ENCODE results near the gene STRBP. TPM values are rescaled to one million over a fixed set of nuclear protein-coding genes. Genes with fewer than 3 reads are reported as not detected.

The STRBP gene
- total and polyA plus RNA-seq, 2 of the 4 experiments (the other 2 are of a cell fraction) = 2.1 to 2.5 TPM

GRCh38 chr9:123290764-123291163 is 22.4 kb upstream of the STRBP start:
- dilution Hi-C loops (cut with HindIII; ENCODE audit: low sequenced_read_pairs, unreplicated experiment) = no loop called here
- ChIA-PET CTCF (no interaction called here), POLR2A (ENCODE audit: unreplicated experiment) (no interaction called here)
- Histone ChIP-seq H3K56ac (ENCODE audit: extremely low read depth, insufficient read depth, low read length) (no peak overlapping the region), H4K20me1 (ENCODE audit: insufficient read depth, low read length) (no peaks in the 10 kb centered on the region), H3K18ac (ENCODE audit: low read depth, low read length) (no peak overlapping the region), H2BK5ac (ENCODE audit: low read depth, low read length, poor library complexity, severe bottlenecking) (no peak overlapping the region), H2BK15ac (ENCODE audit: low read depth, low read length) (no peak overlapping the region), H2BK20ac (ENCODE audit: low read depth, low read length) (no peak overlapping the region), H3K9me3 (ENCODE audit: control insufficient read depth, insufficient read depth, low read length) (no peaks in the 10 kb centered on the region), H3K4me1 (ENCODE audit: control insufficient read depth, insufficient read depth, low read length) (no peaks in the 10 kb centered on the region), H3K36me3 (ENCODE audit: control insufficient read depth, insufficient read depth, low read length) (no peaks in the 10 kb centered on the region), H3K4ac (ENCODE audit: low read depth, low read length) (no peak overlapping the region), H4K8ac (ENCODE audit: low read depth in 2 of 2, low read length in 2 of 2) (no peak overlapping the region), H4K91ac (ENCODE audit: insufficient read depth, low read depth, low read length) (no peak overlapping the region), H3K27me3 (ENCODE audit: control insufficient read depth, insufficient read depth, low read length) (peaks cover 16% of the 10 kb centered on the region), H2AFZ (replicated peaks; ENCODE audit: low read length, poor library complexity) (no peak overlapping the region), H2BK120ac (ENCODE audit: low read depth, low read length) (no peak overlapping the region), H3K79me1 (ENCODE audit: low read depth in 1 of 2, low read length in 2 of 2) (no peaks in the 10 kb centered on the region), H3K4me3 (ENCODE audit: insufficient read depth, low read depth, low read length) (no peak overlapping the region), H3K9ac (ENCODE audit: low read depth, low read length) (no peak overlapping the region), H3K9me1 (ENCODE audit: insufficient read depth, low read length) (0 out of 2 replicates have a peak, but pooled peaks cover 2% of the 10 kb centered on the region), H3K27ac (ENCODE audit: insufficient read depth, low read length) (no peak overlapping the region), H2AK5ac (ENCODE audit: low read depth, low read length) (no peak overlapping the region), H4K5ac (ENCODE audit: low read depth, low read length) (no peak overlapping the region), H3K23ac (ENCODE audit: low read depth, low read length) (no peak overlapping the region), H2AK9ac (replicated peaks; ENCODE audit: low read depth, low read length, poor library complexity) (no peak overlapping the region), H3K4me2 (ENCODE audit: low read depth, low read length) (no peak overlapping the region), H3K14ac (replicated peaks; ENCODE audit: low read depth, low read length) (no peak overlapping the region)
- BruUV-seq (replicated peaks) = no TSS peak
- WGBS, 2 experiments (ENCODE audit: extremely low coverage in 2 of 2, insufficient read length in 1 of 2) = 14% methylated on average over 1 of the region's 3 CpGs; no CpG with 5 or more reads in 1 of the 2 experiments
- TF ChIP-seq MXI1 (IDR thresholded peaks at IDR 0.05; ENCODE audit: borderline replicate concordance, low read depth, low read length) = no peak
- TF ChIP-seq RFX5 (IDR thresholded peaks at IDR 0.05; ENCODE audit: low read depth, low read length) = no peak
- TF ChIP-seq BHLHE40 (IDR thresholded peaks at IDR 0.05; ENCODE audit: low read depth, low read length) = no peak
- TF ChIP-seq CTCF (conservative IDR thresholded peaks at IDR 0.05; ENCODE audit: low read depth, low read length) = no peak
- no peak for TF ChIP-seq RCOR1 (IDR thresholded peaks at IDR 0.05; ENCODE audit: insufficient replicate concordance, low read length)
- no peak for TF ChIP-seq MAFK (IDR thresholded peaks at IDR 0.05; ENCODE audit: low read depth, low read length)
- no peak for TF ChIP-seq RAD21 (IDR thresholded peaks at IDR 0.05; ENCODE audit: low read length)
- TF ChIP-seq, protein P1, sequence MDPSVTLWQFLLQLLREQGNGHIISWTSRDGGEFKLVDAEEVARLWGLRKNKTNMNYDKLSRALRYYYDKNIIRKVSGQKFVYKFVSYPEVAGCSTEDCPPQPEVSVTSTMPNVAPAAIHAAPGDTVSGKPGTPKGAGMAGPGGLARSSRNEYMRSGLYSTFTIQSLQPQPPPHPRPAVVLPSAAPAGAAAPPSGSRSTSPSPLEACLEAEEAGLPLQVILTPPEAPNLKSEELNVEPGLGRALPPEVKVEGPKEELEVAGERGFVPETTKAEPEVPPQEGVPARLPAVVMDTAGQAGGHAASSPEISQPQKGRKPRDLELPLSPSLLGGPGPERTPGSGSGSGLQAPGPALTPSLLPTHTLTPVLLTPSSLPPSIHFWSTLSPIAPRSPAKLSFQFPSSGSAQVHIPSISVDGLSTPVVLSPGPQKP (IDR thresholded peaks at IDR 0.05; ENCODE audit: borderline replicate concordance, low read depth, low read length) = no peak
- no peak for TF ChIP-seq MAZ (IDR thresholded peaks at IDR 0.05; ENCODE audit: borderline replicate concordance, low read depth, low read length)
- TF ChIP-seq POLR2A (IDR thresholded peaks at IDR 0.05; ENCODE audit: low read depth, low read length) = no peak
- TF ChIP-seq CHD1 (IDR thresholded peaks at IDR 0.05; ENCODE audit: low read depth, low read length) = no peak
- TF ChIP-seq NFE2L2 (IDR thresholded peaks at IDR 0.05; ENCODE audit: low read depth, low read length) = no peak
- TF ChIP-seq, protein P2, sequence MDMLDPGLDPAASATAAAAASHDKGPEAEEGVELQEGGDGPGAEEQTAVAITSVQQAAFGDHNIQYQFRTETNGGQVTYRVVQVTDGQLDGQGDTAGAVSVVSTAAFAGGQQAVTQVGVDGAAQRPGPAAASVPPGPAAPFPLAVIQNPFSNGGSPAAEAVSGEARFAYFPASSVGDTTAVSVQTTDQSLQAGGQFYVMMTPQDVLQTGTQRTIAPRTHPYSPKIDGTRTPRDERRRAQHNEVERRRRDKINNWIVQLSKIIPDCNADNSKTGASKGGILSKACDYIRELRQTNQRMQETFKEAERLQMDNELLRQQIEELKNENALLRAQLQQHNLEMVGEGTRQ (IDR thresholded peaks at IDR 0.05; ENCODE audit: low read depth, low read length) = no peak
- TF ChIP-seq SMC3 (IDR thresholded peaks at IDR 0.05; ENCODE audit: low read depth, low read length) = no peak
- no peak for TF ChIP-seq CEBPB (IDR thresholded peaks at IDR 0.05; ENCODE audit: low read depth, low read length)
- TF ChIP-seq FOS (IDR thresholded peaks at IDR 0.05; ENCODE audit: low read depth, low read length) = no peak
- intact Hi-C loops (cut with micrococcal nuclease) = no loop called here
- DNase-seq = no peak
- no peak for ATAC-seq (ENCODE audit: low read depth)
- in situ Hi-C loops (cut with MboI; ENCODE audit: low sequenced_read_pairs) = no loop called here

Data from IMR-90 (cell line).